HL-60/S4 (cell line): ENCODE results near the gene SDK1.

Experiments used
- in situ Hi-C: fragments of 300-500 bp; cut with MboI; formaldehyde crosslinking; loops from 2 replicates; pipeline ENCODE4 v1.14.3; 2022; ENCODE audit warnings: low sequenced_read_pairs

SDK1 gene

GRCh38 chr7:4113271-4113670, 812.2 kb downstream of the SDK1 start:
- in situ Hi-C loops: no loop called here

- in situ Hi-C loops: no loop called here
Measured at GRCh38 chr7:4113976-4114375, 812.9 kb downstream of the SDK1 start.

GRCh38 chr7:4115442-4115841, 814.4 kb downstream of the SDK1 start:
- in situ Hi-C loops: no loop called here

- in situ Hi-C loops: no loop called here
Measured at GRCh38 chr7:4115941-4116610, 815.0 kb downstream of the SDK1 start.

GRCh38 chr7:4119848-4120247, 818.8 kb downstream of the SDK1 start:
- in situ Hi-C loops: no loop called here

GRCh38 chr7:4123346-4123745, 822.3 kb downstream of the SDK1 start:
- in situ Hi-C loops: no loop called here

- in situ Hi-C loops: no loop called here
Measured at GRCh38 chr7:4123823-4124222, 822.8 kb downstream of the SDK1 start.

- in situ Hi-C loops: no loop called here
Measured at GRCh38 chr7:4124556-4125477, 823.8 kb downstream of the SDK1 start.

GRCh38 chr7:4127909-4128560, 827.0 kb downstream of the SDK1 start:
- in situ Hi-C loops: no loop called here

- in situ Hi-C loops: no loop called here
Measured at GRCh38 chr7:4129481-4130122, 828.5 kb downstream of the SDK1 start.

GRCh38 chr7:4131063-4131462, 830.0 kb downstream of the SDK1 start:
- in situ Hi-C loops: no loop called here

- in situ Hi-C loops: no loop called here
Measured at GRCh38 chr7:4132221-4132620, 831.2 kb downstream of the SDK1 start.

- in situ Hi-C loops: no loop called here
Measured at GRCh38 chr7:4133491-4134044, 832.5 kb downstream of the SDK1 start.

- in situ Hi-C loops: no loop called here
Measured at GRCh38 chr7:4134204-4134603, 833.2 kb downstream of the SDK1 start.

GRCh38 chr7:4134631-4135030, 833.6 kb downstream of the SDK1 start:
- in situ Hi-C loops: no loop called here

- in situ Hi-C loops: no loop called here
Measured at GRCh38 chr7:4135301-4135700, 834.2 kb downstream of the SDK1 start.

- in situ Hi-C loops: no loop called here
Measured at GRCh38 chr7:4136036-4136435, 835.0 kb downstream of the SDK1 start.

GRCh38 chr7:4136501-4137110, 835.6 kb downstream of the SDK1 start:
- in situ Hi-C loops: no loop called here

- in situ Hi-C loops: no loop called here
Measured at GRCh38 chr7:4137552-4137951, 836.5 kb downstream of the SDK1 start.

- in situ Hi-C loops: no loop called here
Measured at GRCh38 chr7:4138866-4139265, 837.8 kb downstream of the SDK1 start.
